Measurements from ENCODE around the gene RPS2. TPM values are rescaled to one million over a fixed set of nuclear protein-coding genes. Genes with fewer than 3 reads are reported as not detected.

Gene RPS2
- polyA plus RNA-seq, 3 donors: 1,774 to 1,944 (median 1,840) TPM

GRCh38 chr16:1999866-2000514 is 35.4 kb upstream of the RPS2 start:
- DNase-seq (ENCODE audit: low read depth in 3 of 3, low spot score in 2 of 3): no peak

- no peak for DNase-seq (ENCODE audit: low read depth in 3 of 3, low spot score in 2 of 3)
Measured at GRCh38 chr16:1998852-1999801, 34.5 kb upstream of the RPS2 start.

GRCh38 chr16:1998360-1998835 is 33.8 kb upstream of the RPS2 start:
- no peak for DNase-seq (ENCODE audit: low read depth in 3 of 3, low spot score in 2 of 3)

DNA sequence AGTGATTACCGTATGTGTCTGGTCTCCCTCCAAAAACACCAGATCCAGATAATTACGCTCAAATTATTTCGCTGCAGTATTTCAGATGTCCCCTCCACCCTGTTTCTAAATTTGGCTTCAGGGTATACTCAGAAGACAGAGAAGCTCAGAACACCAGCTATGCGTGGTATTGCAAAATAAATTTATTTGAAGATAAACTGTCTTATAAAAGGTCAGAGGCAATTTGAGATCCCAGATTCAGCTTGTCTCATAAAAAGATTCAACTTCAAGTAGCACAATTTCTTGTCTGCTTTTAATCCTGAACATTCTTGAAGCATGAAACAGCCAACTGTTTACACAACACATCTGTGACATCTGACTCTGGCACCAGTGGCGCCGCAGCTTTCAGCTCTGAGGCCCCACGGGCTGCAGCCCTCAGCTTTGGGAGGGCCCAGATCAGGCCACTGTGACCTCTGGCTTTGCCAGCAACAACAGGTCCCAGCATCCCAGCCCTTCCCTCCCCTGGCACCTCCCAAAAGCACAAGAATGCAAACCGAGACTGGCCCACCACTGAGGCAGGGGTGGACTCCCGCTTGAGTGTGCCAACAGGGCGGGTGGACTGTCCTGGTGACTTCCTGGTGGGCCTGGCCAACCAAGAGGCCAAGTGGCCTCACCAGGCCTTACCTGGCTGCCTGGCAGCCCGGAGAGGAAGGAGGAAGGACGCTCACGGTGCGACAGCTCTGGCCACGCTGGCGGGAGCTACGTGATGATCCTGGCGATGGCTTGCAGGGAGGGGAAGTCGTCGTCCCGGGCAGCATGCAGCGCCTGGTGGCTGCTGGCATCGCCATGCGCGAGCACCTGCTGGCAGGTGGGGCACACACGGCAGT is 33.1 kb upstream of the RPS2 start:
- DNase-seq (ENCODE audit: low read depth in 3 of 3, low spot score in 2 of 3): no peak

- no peak for DNase-seq (ENCODE audit: low read depth in 3 of 3, low spot score in 2 of 3)
Measured at GRCh38 chr16:1993731-1994131, 29.1 kb upstream of the RPS2 start.

- no peak for DNase-seq (ENCODE audit: low read depth in 3 of 3, low spot score in 2 of 3)
Measured at GRCh38 chr16:1992704-1993317, 28.2 kb upstream of the RPS2 start.

DNA sequence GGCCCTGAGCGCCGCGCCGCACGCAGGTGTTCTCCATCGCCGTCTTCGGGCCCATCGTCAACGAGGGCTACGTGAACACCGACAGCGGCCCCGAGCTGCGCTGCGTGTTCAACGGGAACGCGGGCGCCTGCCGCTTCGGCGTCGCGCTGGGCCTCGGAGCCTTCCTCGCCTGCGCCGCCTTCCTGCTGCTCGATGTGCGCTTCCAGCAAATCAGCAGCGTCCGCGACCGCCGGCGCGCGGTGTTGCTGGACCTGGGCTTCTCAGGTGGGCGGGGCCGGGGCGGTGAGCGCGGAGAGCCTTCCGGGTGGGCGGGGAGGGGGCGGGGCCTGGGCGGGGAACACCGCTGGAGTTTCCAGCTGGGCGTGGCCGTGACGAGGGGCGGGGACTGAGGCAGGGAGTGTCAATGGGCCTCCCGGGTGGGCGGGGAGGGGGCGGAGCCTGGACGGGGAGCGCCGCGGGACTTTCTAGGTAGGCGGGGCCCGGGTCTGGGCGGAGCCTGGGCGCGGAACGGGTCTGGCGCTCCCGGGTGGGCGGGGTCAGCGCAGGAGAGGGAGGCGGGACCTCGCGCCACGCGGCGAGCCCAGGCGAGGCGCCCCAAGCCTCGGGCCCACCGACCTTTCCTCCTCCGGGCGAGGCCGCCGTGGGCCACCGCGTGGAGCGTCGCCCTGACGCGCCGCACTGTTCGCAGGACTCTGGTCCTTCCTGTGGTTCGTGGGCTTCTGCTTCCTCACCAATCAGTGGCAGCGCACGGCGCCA is 27.5 kb upstream of the RPS2 start:
- peak in 1 of 3 donors; percentile 64 for DNase-seq (ENCODE audit: low read depth in 3 of 3, low spot score in 2 of 3)

DNA sequence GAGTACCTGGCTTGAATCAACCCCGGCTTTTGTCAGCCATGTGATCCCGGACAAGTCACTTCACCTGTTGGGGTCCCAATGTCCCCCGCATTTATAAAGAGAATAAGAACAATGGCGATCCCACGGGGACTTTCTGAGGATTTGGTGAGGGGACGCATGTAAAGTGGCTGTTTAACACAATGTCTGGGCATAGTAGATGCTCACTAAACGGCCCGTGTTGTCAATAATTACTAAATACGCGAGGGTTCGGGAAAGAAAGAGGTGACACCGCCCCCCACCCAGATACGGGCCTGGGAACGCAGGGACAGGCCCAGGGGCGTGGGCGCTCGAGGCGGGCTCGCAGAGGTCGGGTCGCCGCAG is 26.9 kb upstream of the RPS2 start:
- no peak for DNase-seq (ENCODE audit: low read depth in 3 of 3, low spot score in 2 of 3)

DNA sequence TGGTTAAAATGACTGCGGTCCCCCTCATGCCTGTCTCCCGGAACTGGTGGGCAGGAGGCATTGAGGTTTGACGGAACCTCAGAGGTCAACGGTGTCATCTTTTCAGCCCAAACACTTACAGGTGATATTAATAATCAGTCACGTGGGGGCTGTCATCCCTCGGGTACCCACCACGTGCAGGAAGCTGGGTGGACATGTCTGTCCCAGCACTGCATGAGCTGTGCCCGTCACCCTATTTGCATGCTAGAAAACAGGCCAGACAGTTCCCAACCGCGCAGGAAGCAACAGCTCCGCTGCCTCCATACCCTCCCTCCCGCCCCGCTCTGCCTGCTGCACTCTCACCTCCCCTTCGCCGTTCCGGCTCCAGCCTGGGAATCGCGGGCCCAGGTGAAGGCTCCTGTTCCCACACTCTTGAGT is 26.5 kb upstream of the RPS2 start:
- no peak for DNase-seq (ENCODE audit: low read depth in 3 of 3, low spot score in 2 of 3)

DNA sequence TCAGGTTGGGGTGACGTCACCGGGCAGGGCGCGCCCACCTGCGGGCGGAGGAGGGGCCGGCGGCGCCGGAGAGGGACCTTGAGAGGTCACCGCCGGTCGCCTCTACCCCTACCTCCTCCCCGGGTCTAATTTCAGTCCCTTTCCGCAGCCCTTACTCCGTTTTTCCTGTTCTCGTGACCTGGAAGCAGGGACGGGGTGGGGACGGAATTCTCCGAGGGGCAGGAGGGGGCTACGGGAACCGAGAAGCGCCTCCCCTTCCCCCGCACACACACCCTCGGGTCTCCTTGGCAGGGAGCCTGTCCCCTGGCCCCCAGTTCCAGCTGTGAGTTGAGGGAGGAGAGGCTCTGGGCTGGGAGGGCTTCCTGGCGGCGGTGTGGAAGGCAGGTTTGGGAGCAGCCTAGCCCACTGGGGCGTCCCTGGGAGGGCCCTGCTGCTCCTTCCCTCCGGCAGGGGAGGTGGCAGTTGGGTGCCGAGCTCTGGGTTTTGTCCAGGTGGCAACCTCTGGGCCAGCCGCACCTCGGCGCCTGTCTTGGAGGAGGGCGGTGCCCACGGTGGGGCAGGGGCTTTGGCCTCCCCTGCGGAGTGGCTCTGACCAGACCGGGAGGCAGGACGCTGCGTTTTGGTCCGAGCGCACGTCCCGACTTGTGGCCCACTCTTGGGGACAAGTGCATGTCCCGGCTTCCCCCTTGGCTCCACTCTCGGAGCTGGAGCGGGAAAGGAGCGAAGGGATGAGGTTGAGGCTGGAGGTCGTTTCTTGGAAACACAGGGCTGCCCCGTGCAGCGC is 25.9 kb upstream of the RPS2 start:
- DNase-seq (ENCODE audit: low read depth in 3 of 3, low spot score in 2 of 3): no peak

GRCh38 chr16:1990101-1990350 is 25.4 kb upstream of the RPS2 start:
- no peak for DNase-seq (ENCODE audit: low read depth in 3 of 3, low spot score in 2 of 3)

DNA sequence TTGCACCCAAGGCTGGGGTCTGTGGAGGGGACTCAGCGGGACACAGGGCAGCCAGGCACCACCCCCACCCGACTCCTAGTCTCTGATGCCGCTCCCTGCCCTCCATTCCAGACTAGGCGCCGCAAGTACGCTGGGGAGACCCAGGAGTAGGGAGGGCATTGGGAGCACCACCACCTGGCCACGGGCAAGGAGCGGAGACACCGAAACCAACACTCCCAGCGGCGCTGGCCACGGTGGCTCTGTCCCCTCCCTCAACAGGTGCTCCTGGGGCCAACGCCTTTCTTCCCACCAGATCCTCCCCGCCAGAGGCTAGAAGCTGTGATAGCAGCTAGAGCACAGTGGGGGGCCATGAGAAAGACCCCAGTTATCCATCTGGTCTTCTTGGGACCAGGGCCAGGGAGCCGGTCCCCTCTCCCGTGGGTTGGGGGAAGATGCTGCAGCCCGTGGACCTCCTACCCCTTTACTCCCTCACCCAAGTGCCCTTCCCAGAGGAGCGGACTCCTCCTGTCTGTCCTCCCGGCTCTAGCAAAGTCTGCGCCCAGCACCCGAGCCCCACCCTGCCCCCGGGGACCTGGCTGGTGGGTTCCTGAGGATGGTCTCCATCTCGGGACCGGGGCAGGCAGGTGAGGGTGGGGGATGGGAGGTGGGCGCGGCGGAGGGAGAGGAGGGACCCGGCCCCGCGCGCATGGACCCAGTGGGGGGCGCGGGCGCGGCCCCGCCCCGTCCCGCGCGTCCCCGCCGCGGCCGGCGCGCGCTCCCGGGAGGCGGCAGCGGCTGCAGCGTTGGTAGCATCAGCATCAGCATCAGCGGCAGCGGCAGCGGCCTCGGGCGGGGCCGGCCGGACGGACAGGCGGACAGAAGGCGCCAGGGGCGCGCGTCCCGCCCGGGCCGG is 24.8 kb upstream of the RPS2 start, which contains the start of gene SYNGR3:
SYNGR3 (plus strand) TSS at position 762 of the 892 bp plus-strand sequence. CDS start 133 bp downstream, outside the sequence.
- no peak for DNase-seq (ENCODE audit: low read depth in 3 of 3, low spot score in 2 of 3)

DNA sequence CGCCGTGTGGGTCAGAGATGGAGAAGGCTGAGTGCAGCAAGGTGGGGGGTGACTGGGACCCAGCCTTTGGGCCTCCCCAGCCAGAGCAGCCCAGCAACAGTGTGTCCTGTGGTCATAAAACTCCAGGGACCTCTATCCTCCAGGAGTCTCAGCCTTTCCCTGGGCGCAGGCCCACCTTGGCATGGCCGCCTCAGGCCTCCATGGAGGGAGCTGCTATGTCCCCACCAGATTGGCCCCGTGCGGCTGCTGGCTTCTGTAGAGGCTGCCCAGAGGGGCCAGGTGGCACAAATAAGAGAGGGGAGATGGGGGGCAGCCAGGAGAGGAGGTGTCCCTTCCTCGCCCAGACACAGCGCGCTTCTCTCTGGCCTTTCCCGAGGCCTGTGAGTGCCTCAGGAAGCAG is 22.6 kb upstream of the RPS2 start:
- DNase-seq (ENCODE audit: low read depth in 3 of 3, low spot score in 2 of 3): no peak

GRCh38 chr16:1985466-1986150 is 21.0 kb upstream of the RPS2 start:
- no peak for DNase-seq (ENCODE audit: low read depth in 3 of 3, low spot score in 2 of 3)

DNA sequence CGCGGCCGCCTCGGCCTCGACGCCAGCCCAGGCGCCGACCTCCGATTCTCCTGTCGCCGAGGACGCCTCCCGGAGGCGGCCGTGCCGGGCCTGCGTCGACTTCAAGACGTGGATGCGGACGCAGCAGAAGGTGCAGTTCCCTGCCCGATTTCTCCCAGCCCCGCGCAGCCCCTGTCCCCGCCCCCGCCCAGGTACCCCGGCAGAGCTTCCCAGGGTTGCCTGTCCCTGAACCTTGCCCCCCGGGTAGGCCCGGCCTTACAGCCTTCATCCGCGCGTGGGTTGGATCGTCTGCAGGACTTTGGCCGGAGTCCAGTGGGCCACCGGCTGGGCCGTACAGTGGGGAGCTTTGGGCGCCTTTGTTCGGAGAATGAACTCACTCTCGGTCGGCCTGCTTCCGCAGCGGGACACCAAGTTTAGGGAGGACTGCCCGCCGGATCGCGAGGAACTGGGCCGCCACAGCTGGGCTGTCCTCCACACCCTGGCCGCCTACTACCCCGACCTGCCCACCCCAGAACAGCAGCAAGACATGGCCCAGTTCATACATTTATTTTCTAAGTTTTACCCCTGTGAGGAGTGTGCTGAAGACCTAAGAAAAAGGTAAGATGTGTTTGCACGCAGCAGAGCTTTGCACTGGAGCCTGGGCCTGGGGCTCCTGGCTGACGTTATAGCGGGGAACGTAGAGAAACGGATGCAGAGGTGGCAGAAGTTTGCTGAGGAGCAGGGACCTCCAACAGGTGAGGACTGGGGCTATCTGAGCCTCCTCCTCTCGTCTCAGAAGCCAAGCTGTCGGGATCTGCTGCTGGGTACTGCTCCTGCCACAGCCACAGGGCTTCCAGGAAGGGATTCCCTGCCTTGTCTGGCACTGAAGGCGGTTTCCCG is 20.0 kb upstream of the RPS2 start:
- no peak for DNase-seq (ENCODE audit: low read depth in 3 of 3, low spot score in 2 of 3)

DNA sequence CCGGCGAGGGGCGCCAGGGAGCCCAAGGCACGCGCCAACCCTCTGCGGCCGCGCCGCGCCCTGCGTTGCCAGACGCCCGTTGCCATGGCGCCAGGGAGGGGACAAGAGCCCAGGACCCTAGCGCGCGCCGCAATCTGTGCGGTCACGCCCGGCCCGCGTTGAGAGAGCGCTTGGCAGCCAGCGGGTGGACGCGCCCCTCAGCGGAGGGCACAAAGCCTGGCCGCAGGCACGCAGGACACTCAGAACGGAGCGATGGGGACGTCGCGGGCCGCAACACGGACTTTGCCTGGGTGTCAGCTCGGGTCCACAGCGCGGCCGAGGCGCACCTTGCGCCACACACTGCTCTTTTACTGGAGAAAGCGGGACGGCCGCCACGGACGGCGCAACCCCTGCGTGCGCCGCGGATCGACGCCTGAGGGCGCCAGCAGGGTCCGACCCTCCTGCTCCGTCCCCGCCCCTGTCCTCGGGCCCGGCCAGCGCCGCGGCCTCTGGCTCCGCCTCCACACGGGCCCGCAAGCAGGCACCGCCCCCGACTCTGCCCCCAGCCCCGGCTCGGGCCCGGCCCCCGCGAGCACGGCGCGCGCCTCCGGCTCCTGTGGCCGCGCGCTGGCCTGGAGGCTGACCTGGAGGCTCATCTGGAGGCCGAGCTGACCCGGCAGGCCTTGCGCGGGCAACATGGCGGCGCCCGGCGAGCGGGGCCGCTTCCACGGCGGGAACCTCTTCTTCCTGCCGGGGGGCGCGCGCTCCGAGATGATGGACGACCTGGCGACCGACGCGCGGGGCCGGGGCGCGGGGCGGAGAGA is 19.1 kb upstream of the RPS2 start, which contains the start of gene GFER:
GFER (plus strand) TSS at position 650 of the 803 bp plus-strand sequence; CDS start at position 676, 26 bp downstream.
- peak in 2 of 3 donors; percentile 79 to 82 for DNase-seq (ENCODE audit: low read depth in 3 of 3, low spot score in 2 of 3)

All from right renal cortex interstitium (tissue), 3 donors.